B cell (primary cell): Measurements from ENCODE around the gene KMT2D.

Experiments used
- CTCF ChIP-seq: fragments of 200-600 bp; IDR thresholded peaks from one replicate; pipeline ENCODE4 v1.8.0; 2022; ENCODE audit warnings: antibody characterized with exemption, mild to moderate bottlenecking
- EZH2 ChIP-seq: IDR thresholded peaks from 2 replicates; pipeline ENCODE4 v1.6.1; 2012; ENCODE audit warnings: borderline replicate concordance, low read depth, mild to moderate bottlenecking, moderate library complexity, low read length; ENCODE audit not compliant: insufficient read depth, poor library complexity, severe bottlenecking

DNA sequence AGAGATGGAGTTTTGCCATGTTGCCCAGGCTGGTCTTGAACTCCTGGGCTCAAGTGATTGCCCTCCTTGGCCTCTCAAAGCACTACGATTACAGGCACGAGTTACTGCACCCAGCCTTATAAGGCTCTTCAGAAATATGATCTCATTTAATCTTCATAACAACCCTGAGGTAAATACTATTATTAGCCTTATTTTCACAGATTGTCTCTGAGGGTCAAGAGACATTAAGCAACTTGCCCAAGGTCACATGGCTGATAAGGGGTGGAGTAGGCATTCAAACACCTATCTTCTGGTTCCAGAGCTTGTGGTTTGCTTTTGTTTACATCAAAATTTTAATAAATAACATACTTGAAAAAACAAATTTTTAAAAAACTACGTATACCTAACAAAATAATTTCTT is 47.2 kb downstream of the KMT2D start:
- TF ChIP-seq CTCF (no peak), EZH2 (no peak)
